Transverse colon (tissue), 3 donors: ENCODE measurements around the gene TEAD2.

ENCODE experiments used
- EP300 ChIP-seq: sonication (generic); formaldehyde crosslinking; IDR thresholded peaks from one replicate; pipeline ENCODE4 v1.6.1; 2017; ENCODE audit warnings: antibody characterized with exemption, low read depth
- POLR2A ChIP-seq: fragments of 450-650 bp; IDR thresholded peaks from one replicate; pipeline ENCODE4 v1.6.1; 2016; ENCODE audit warnings: antibody characterized with exemption, mild to moderate bottlenecking, moderate library complexity
- TF ChIP-seq, protein P1 (sequence below), 5 experiments: fragments of 200-600 bp in 3 of 5; fragments of 450-650 bp in 2 of 5; sonication (generic) in 3 of 5; IDR thresholded peaks; 1 replicate in 2 of 5; 2 replicates in 3 of 5; pipeline ENCODE4 v1.5.1; 2016 to 2017; ENCODE audit warnings: antibody characterized with exemption in 5 of 5, inconsistent platforms in 3 of 5, mild to moderate bottlenecking in 2 of 5, moderate library complexity in 1 of 5

GRCh38 chr19:49411681-49412326 is 49.6 kb upstream of the TEAD2 start:
- TF ChIP-seq, protein P1, sequence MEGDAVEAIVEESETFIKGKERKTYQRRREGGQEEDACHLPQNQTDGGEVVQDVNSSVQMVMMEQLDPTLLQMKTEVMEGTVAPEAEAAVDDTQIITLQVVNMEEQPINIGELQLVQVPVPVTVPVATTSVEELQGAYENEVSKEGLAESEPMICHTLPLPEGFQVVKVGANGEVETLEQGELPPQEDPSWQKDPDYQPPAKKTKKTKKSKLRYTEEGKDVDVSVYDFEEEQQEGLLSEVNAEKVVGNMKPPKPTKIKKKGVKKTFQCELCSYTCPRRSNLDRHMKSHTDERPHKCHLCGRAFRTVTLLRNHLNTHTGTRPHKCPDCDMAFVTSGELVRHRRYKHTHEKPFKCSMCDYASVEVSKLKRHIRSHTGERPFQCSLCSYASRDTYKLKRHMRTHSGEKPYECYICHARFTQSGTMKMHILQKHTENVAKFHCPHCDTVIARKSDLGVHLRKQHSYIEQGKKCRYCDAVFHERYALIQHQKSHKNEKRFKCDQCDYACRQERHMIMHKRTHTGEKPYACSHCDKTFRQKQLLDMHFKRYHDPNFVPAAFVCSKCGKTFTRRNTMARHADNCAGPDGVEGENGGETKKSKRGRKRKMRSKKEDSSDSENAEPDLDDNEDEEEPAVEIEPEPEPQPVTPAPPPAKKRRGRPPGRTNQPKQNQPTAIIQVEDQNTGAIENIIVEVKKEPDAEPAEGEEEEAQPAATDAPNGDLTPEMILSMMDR (IDR thresholded peaks at IDR 0.05) = no peak
- TF ChIP-seq EP300 (no peak), POLR2A (no peak)
